GM19025 (cell line): ENCODE results near the gene GPR4.

ENCODE experiments used
- ATAC-seq: cut with Tn5 transposase; IDR thresholded peaks from one replicate; pipeline ENCODE4 v1.9.1; 2021; ENCODE audit warnings: mild to moderate bottlenecking, low read depth, moderate library complexity; ENCODE audit not compliant: unreplicated experiment

Gene GPR4

GRCh38 chr19:45560038-45560437 is 42.0 kb downstream of the GPR4 start:
- ATAC-seq, result no peak

- no peak for ATAC-seq
Observed at GRCh38 chr19:45558399-45558878, 43.6 kb downstream of the GPR4 start.

- ATAC-seq, result no peak
Observed at GRCh38 chr19:45556835-45557234, 45.2 kb downstream of the GPR4 start.

- ATAC-seq, result no peak
Observed at GRCh38 chr19:45554481-45554880, 47.5 kb downstream of the GPR4 start.

GRCh38 chr19:45553464-45553863 is 48.5 kb downstream of the GPR4 start:
- no peak for ATAC-seq

GRCh38 chr19:45547965-45548609 is 53.9 kb downstream of the GPR4 start:
- ATAC-seq, result no peak

GRCh38 chr19:45547211-45547770 is 54.7 kb downstream of the GPR4 start:
- no peak for ATAC-seq

- ATAC-seq, result no peak
Observed at GRCh38 chr19:45542234-45542668, 59.8 kb downstream of the GPR4 start.
